Thymus (tissue), 11 donors: Measurements from ENCODE around the gene VARS1. TPM values are rescaled to one million over a fixed set of nuclear protein-coding genes. Genes with fewer than 3 reads are reported as not detected.

Experiments
- DNase-seq, 9 donors: peaks; one replicate each; pipeline ENCODE4 v3.0.0-alpha.2; 2013; ENCODE audit warnings: low spot score in 9 of 9, low read depth in 6 of 9, missing footprints in 1 of 9
- H3K27ac ChIP-seq, 2 donors: one replicate each; pipeline ENCODE4 v1.5.1; 2013; ENCODE audit warnings: control low read depth in 1 of 2, low read depth in 1 of 2, low read length in 1 of 2, mild to moderate bottlenecking in 1 of 2, moderate library complexity in 1 of 2
- H3K27me3 ChIP-seq, 2 donors: one replicate each; pipeline ENCODE4 v1.5.1; 2013; ENCODE audit warnings: low read length in 1 of 2; ENCODE audit not compliant: control insufficient read depth in 2 of 2, insufficient read depth in 1 of 2
- H3K36me3 ChIP-seq, 2 donors: one replicate each; pipeline ENCODE4 v1.5.1; 2013; ENCODE audit warnings: low read length in 1 of 2, mild to moderate bottlenecking in 1 of 2, moderate library complexity in 1 of 2; ENCODE audit not compliant: control insufficient read depth in 2 of 2, insufficient read depth in 2 of 2
- H3K4me1 ChIP-seq, 2 donors: one replicate each; pipeline ENCODE4 v1.5.1; 2013; ENCODE audit warnings: low read length in 2 of 2; ENCODE audit not compliant: control insufficient read depth in 2 of 2, insufficient read depth in 2 of 2
- H3K4me3 ChIP-seq, 2 donors: one replicate each; pipeline ENCODE4 v1.5.1; 2013; ENCODE audit warnings: low read length in 2 of 2, control low read depth in 1 of 2, mild to moderate bottlenecking in 1 of 2
- H3K9me3 ChIP-seq, 2 donors: one replicate each; pipeline ENCODE4 v1.5.1; 2013; ENCODE audit warnings: low read length in 1 of 2, mild to moderate bottlenecking in 1 of 2; ENCODE audit not compliant: control insufficient read depth in 2 of 2, insufficient read depth in 1 of 2
- WGBS: extraction: QIAGEN DNeasy Blood & Tissue Kit; methylation state at CpG from one replicate; pipeline ENCODE4 v1.1.7; 2013; 5-methylcytosine and 5-hydroxymethylcytosine counted together
- polyA plus RNA-seq: library from polyadenylated mRNA; stranded (reverse); fragments of 200-250 nt; gene quantifications from one replicate; pipeline ENCODE4 v1.2.3, GENCODE V29; 2013
- total RNA-seq: library from RNA; stranded (reverse); fragments of 120-200 nt; gene quantifications from one replicate; pipeline ENCODE4 v1.2.4, GENCODE V29; 2013
- donor health status: healthy.

VARS1 gene
- total and polyA plus RNA-seq, 2 donors, result 16.6 to 25.2 TPM

DNA sequence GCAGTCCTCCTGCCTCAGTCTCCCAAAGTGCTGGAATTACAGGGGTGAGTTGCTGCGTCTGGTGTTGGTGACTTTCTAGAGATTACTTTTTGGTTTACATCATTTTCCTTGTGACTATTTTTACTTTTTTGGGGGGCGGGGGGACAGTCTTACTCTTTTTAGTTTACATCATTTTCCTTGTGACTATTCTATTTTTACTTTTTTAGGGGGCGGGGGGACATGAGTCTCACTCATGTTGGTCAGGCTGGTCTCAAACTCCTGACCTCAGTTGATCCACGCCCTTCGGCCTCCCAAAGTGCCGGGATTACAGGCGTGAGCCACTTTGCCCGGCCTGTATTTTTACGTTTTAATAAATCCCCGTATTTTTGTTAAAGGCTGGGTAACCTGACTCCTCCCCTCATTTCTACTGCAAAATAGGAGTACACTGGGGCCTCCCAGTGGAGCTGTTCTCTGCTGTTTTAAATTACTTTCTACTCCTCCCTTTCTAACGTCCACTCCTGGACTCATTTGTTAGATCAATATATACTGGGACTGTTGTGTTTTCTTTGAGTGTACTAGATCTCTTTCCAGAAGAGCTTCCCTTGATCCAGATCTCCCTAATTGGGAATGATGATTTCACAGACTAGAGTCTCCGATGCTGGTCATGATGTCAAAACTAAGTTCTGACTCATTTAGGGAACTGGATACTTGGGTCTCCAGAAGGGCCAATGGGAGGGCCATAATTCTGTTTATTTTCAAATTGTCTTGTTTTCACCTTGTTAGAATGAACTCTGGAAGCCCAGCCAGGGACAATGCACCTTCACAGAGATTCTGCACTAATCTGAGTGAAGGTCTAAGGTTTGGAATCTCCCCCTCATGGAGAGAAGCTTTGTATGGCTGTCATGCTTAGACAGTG, 41.2 kb upstream of the VARS1 start:
- DNase-seq, result no peak
- H3K36me3 ChIP-seq, result peaks cover 39 to 54% of the 10 kb centered on the region in 2 donors
- H3K27me3 ChIP-seq, result no peaks in the 10 kb centered on the region
- peak overlapping the region in 1 of 2 donors; percentile 62 for H3K27ac ChIP-seq
- H3K4me3 ChIP-seq, result peak overlapping the region; percentile 59 to 97
- H3K9me3 ChIP-seq, result no peaks in the 10 kb centered on the region
- H3K4me1 ChIP-seq, result peaks cover 24 to 44% of the 10 kb centered on the region in 2 donors
- 24% methylated on average over 12 of the region's 12 CpGs for WGBS

DNA sequence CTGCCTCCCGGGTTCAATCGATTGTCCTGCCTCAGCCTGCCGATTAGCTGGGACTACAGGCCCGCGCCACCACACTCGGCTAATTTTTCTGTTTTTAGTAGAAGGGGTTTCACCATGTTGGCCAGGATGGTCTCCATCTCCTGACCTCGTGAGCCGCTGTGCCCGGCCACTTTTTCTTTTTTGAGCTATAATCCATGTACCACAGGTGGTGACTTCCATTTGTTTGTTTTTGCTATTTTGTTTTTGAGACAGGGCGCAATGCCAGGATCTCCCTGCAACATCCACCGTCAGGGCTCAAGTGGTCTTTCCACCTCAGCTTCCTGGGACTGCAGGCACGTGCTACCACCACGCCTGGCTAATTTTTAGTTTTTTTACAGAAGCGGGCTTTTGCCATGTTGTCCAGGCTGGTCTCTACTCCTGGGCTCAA, 40.5 kb upstream of the VARS1 start:
- H3K4me3 ChIP-seq, result peak overlapping the region; percentile 59 to 97
- H3K9me3 ChIP-seq, result no peaks in the 10 kb centered on the region
- H3K4me1 ChIP-seq, result peaks cover 25 to 45% of the 10 kb centered on the region in 2 donors
- H3K36me3 ChIP-seq, result peaks cover 39 to 50% of the 10 kb centered on the region in 2 donors
- H3K27me3 ChIP-seq, result no peaks in the 10 kb centered on the region
- WGBS, result 12% methylated on average over 14 of the region's 14 CpGs
- DNase-seq, result no peak
- peak overlapping the region; percentile 15 to 62 for H3K27ac ChIP-seq

DNA sequence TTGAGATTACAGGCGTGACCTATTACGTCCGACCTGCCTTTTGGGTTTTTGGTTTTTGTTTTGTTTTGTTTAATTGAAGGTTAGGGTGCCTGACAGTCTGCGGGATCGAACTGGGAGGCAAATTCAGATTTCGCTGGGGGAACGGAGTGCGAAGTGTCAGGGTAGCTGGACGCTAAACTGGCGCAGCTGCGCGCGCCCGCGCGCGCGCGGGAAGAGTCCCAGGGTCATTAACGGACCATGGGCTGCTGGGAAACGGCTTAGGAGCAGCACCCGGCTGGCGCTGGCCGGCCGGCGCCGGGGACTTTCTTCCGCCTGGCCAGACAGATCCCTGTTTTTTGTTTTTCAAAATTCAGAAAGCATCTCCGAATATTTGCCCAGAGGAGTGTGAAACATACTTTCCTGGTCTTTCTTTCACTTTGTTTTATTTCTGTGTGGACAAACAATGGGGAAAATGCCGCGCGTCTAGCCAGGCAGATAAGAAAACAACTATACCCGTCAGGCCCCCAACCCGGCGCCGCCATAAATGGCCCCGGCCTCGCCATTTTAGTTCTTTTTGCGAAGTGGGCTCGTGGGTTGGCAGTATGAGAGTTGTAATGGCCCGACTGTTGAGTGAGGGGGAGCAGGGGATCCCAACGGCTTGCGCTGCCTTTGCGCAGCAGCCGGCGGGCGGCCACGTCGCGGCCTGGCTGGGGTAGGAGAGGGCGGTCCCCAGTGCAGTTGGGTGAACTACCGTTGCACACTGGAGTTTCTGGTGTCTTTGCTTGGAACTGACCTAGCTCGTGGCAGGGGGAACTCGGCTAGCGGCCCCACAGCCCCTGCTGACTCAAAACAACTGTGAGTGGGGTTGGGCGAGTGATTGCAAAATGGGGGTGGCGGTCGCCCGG, 39.1 kb upstream of the VARS1 start:
- H3K4me1 ChIP-seq, result peaks cover 25 to 57% of the 10 kb centered on the region in 2 donors
- H3K27me3 ChIP-seq, result no peaks in the 10 kb centered on the region
- H3K27ac ChIP-seq, result peak overlapping the region; percentile 96 to 99
- peak in 8 of 9 donors; percentile 69 to 94 (median 80) for DNase-seq
- H3K9me3 ChIP-seq, result no peaks in the 10 kb centered on the region
- peaks cover 25 to 35% of the 10 kb centered on the region in 2 donors for H3K36me3 ChIP-seq
- under 1% methylated on average over 59 of the region's 59 CpGs for WGBS
- peak overlapping the region; percentile 59 to 97 for H3K4me3 ChIP-seq

DNA sequence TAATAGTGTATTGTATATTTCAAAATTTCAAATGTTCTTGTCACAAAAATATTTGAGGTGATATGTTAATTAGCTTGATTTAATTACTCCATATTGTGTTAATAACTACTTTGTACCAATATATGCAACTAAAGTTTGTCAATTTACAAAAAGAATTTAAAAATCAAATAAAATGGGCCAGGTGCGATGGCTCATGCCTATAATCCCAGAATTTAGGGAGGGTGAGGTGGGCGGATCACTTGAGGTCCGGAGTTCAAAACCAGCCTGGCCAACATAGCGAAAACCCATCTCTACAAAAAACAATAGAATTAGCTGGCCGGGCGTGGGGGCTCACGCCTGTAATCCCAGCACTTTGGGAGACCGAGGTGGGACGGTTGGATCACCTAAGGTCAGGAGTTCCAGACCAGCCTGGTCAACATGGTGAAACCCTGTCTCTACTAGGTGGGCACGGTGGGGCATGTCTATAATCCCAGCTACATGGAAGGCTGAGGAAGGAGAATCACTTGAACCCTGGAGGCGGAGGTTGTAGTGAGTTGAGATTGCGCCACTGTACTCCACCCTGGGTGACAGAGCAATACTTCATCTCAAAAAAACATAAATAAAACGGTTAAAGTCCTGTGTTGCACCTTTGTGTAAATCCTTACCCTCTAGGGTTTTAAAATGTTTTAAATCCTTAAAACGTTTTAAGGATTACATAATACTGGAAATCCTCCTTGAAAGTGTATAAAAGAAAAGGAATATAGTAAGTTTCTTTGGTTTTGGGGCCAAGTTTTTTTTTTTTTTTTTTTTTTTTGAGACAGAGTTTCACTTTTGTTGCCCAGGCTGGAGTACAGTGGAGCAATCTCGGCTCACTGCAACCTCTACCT, 36.0 kb upstream of the VARS1 start:
- 94% methylated on average over 15 of the region's 15 CpGs for WGBS
- peak overlapping the region in 1 of 2 donors; percentile 93 for H3K27ac ChIP-seq
- peaks cover 0 to 4% of the 10 kb centered on the region in 2 donors for H3K9me3 ChIP-seq
- H3K4me3 ChIP-seq, result no peak overlapping the region
- peaks cover 0 to 13% of the 10 kb centered on the region in 2 donors for H3K27me3 ChIP-seq
- H3K36me3 ChIP-seq, result peaks cover 0 to 5% of the 10 kb centered on the region in 2 donors
- DNase-seq, result no peak
- H3K4me1 ChIP-seq, result peaks cover 11 to 47% of the 10 kb centered on the region in 2 donors

DNA sequence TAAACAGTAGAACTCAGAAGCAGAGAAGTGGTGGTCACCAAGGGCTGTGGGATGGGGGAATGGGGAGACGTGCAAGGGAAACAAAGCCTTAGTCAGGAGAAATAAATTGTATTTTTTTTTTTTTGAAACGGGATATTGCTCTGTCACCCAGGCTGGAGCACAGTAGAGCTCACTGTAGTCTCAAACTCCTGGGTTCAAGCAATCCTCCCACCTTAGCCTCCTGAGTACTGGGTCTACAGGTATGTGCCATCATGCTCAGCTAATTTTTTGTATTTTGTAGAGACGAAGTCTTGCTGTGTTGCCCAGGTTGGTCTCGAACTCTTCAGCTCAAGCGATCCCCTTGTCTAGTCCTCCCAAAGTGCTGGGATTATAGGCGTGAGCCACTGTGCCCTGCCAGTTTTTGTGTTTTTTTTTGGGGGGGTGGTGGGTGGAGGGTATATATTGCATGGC, 35.4 kb upstream of the VARS1 start:
- DNase-seq, result no peak
- H3K36me3 ChIP-seq, result no peaks in the 10 kb centered on the region
- peak overlapping the region; percentile 50 to 52 for H3K4me3 ChIP-seq
- H3K27ac ChIP-seq, result peak overlapping the region; percentile 33 to 93
- H3K9me3 ChIP-seq, result peaks cover 0 to 4% of the 10 kb centered on the region in 2 donors
- peaks cover 10 to 45% of the 10 kb centered on the region in 2 donors for H3K4me1 ChIP-seq
- peaks cover 0 to 15% of the 10 kb centered on the region in 2 donors for H3K27me3 ChIP-seq
- 62% methylated on average over 6 of the region's 6 CpGs for WGBS

DNA sequence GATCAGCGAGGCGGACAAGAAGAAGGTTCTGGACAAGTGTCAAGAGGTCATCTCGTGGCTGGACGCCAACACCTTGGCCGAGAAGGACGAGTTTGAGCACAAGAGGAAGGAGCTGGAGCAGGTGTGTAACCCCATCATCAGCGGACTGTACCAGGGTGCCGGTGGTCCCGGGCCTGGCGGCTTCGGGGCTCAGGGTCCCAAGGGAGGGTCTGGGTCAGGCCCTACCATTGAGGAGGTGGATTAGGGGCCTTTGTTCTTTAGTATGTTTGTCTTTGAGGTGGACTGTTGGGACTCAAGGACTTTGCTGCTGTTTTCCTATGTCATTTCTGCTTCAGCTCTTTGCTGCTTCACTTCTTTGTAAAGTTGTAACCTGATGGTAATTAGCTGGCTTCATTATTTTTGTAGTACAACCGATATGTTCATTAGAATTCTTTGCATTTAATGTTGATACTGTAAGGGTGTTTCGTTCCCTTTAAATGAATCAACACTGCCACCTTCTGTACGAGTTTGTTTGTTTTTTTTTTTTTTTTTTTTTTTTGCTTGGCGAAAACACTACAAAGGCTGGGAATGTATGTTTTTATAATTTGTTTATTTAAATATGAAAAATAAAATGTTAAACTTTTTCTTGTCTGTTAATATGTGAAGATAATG, 34.2 kb upstream of the VARS1 start:
- no peaks in the 10 kb centered on the region for H3K36me3 ChIP-seq
- DNase-seq, result peak in 4 of 9 donors; percentile 49 to 84 (median 56)
- peak overlapping the region; percentile 53 to 93 for H3K27ac ChIP-seq
- H3K9me3 ChIP-seq, result peaks cover 0 to 4% of the 10 kb centered on the region in 2 donors
- H3K4me1 ChIP-seq, result peaks cover 10 to 44% of the 10 kb centered on the region in 2 donors
- H3K27me3 ChIP-seq, result peaks cover 0 to 15% of the 10 kb centered on the region in 2 donors
- 2% methylated on average over 15 of the region's 15 CpGs for WGBS
- peak overlapping the region; percentile 50 to 52 for H3K4me3 ChIP-seq

DNA sequence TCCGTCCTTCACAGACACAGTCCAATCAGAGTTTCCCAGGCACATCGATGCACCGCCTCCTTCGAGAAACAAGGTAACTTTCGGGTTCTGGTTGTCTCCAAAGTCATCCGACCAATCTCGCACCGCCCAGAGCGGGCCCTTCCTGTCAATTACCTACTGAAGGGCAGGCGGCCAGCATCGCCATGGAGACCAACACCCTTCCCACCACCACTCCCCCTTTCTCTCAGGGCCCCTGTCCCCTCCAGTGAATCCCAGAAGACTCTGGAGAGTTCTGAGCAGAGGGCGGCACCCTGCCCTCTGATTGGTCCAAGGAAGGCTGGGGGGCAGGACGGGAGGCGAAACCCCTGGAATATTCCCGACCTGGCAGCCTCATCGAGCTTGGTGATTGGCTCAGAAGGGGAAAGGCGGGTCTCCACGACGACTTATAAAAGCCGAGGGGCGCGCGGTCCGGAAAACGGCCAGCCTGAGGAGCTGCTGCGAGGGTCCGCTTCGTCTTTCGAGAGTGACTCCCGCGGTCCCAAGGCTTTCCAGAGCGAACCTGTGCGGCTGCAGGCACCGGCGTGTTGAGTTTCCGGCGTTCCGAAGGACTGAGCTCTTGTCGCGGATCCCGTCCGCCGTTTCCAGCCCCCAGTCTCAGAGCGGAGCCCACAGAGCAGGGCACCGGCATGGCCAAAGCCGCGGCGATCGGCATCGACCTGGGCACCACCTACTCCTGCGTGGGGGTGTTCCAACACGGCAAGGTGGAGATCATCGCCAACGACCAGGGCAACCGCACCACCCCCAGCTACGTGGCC, 31.9 kb upstream of the VARS1 start, which contains the start of gene HSPA1B:
Gene HSPA1B, plus strand, starts transcription at position 453 of the 794 bp plus-strand sequence. Its CDS starts 213 bp downstream, at position 666.
- Histone ChIP-seq H3K27ac (peak within 1 kb of the TSS; percentile 92), H3K4me1 (peaks cover 11 to 36% of the 10 kb centered on the region in 2 donors), H3K36me3 (no peaks in the 10 kb centered on the region), H3K4me3 (peak within 1 kb of the TSS; percentile 45 to 63), H3K27me3 (peaks cover 0 to 15% of the 10 kb centered on the region in 2 donors), H3K9me3 (peaks cover 0 to 4% of the 10 kb centered on the region in 2 donors)
- under 1% methylated on average over 52 of the region's 56 CpGs for WGBS
- peak in 8 of 9 donors; percentile 86 to 96 (median 93) for DNase-seq
